Esophagus muscularis mucosa (tissue), 4 donors: ENCODE measurements around the gene PLA2G4F.

Experiments
- CTCF ChIP-seq, 3 experiments: fragments of 200-600 bp in 2 of 3; fragments of 450-650 bp in 1 of 3; sonication (generic) in 2 of 3; IDR thresholded peaks; one replicate each; pipeline ENCODE4 v1.5.1; 2017 to 2019; ENCODE audit warnings: antibody characterized with exemption in 3 of 3, mild to moderate bottlenecking in 2 of 3, moderate library complexity in 1 of 3
- EP300 ChIP-seq: sonication (generic); formaldehyde crosslinking; IDR thresholded peaks from one replicate; pipeline ENCODE4 v1.6.1; 2017; ENCODE audit warnings: antibody characterized with exemption
- POLR2A ChIP-seq: fragments of 450-650 bp; IDR thresholded peaks from one replicate; pipeline ENCODE4 v1.6.1; 2017; ENCODE audit warnings: antibody characterized with exemption, moderate library complexity, mild to moderate bottlenecking, low read depth
- POLR2AphosphoS5 ChIP-seq, 2 donors: sonication (generic); formaldehyde crosslinking; IDR thresholded peaks; one replicate each; pipeline ENCODE4 v1.6.1; 2017; ENCODE audit warnings: antibody characterized with exemption in 2 of 2

GRCh38 chr15:42121021-42121420, 35.4 kb downstream of the PLA2G4F start:
- no peak for TF ChIP-seq CTCF (IDR thresholded peaks at IDR 0.05)
- no peak for TF ChIP-seq POLR2A
- no peak for TF ChIP-seq EP300
- TF ChIP-seq POLR2AphosphoS5 (IDR thresholded peaks at IDR 0.05) = no peak
